Suppressor macrophage treated with lipopolysaccharide for 4 hours (primary cell): ENCODE measurements around the gene SLC16A2.

Experiments used
- DNase-seq: peaks from one replicate; pipeline ENCODE4 v3.0.0-alpha.2; 2020

The SLC16A2 gene

GRCh38 chrX:74421036-74421739 lies at the start of gene SLC16A2:
TSS of gene SLC16A2 (plus strand) at chrX:74421493. CDS start at chrX:74421638, 145 bp downstream.
- DNase-seq = peak; percentile 14

GRCh38 chrX:74372272-74372671 lies 49.0 kb upstream of the SLC16A2 start:
- no peak for DNase-seq

DNA sequence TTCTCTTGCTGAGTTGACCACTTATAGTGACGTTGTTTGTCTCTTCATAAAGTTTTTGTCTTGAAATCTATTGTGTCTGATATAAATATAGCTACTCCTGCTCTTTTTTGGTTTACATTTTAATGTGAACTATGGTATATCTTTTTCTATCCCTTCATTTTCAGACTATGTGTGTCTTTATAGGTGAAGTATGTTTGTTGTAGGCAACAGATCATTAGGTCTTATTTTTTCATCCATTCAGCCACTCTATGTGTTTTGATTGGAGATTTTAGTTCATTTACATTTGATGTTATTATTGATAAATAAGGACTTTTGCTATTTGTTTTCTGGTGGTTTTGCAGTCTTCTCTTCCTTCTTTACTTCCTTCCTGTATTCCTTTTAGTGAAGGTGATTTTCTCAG lies 44.0 kb upstream of the SLC16A2 start:
- no peak for DNase-seq

GRCh38 chrX:74382613-74383012 lies 38.7 kb upstream of the SLC16A2 start:
- peak; percentile 83 for DNase-seq

DNA sequence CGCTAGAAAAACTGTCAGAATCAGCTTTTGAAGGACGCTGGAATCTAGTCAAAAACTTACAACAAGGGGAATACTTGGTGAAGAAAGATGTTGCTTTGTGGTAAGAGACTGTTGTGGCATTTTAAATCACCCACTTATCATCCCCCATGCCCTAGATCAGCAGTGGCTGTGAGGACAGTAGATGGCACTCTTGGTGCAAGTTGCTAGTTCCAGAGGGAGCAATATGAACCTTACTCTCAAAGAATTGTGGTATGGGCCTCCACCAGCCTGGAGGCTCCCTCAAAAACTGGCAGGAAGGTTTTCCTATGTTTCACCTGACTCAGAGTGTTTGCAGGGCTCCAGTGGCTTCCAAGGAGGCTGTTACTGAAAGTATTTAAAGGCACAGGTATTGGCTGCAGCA lies 37.7 kb upstream of the SLC16A2 start:
- DNase-seq = peak; percentile 30

DNA sequence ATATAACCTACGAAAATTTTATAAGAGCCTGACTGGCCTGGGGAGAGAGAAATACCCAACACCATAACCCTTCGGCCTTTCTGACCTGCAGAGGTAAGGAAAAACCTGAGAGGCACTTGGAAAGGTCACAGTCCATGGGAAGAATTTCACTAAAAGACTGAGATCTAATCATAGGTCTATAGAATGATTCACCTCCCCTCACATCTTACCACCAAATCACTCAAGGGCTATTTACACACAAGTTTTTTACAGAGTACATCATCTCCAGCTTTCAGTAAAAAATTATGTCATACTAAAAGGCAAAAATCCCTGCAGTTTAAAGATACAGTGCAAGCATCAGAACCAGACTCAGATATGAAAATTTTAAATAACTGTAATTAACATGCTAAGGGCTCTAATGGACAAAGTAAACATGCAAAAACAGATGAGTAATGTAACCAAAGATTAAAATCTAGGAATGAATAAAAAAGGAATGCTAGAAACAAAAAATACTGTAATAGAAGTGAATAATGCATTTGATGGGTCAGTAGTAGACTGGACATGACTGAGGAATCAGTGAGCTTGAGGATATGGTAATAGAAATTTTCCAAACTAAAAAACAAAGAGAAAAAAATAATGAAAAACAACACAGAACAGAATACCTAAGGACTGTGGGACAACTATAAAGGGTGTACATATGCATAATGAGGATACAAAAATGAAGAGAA lies 32.1 kb upstream of the SLC16A2 start:
- DNase-seq = no peak

DNA sequence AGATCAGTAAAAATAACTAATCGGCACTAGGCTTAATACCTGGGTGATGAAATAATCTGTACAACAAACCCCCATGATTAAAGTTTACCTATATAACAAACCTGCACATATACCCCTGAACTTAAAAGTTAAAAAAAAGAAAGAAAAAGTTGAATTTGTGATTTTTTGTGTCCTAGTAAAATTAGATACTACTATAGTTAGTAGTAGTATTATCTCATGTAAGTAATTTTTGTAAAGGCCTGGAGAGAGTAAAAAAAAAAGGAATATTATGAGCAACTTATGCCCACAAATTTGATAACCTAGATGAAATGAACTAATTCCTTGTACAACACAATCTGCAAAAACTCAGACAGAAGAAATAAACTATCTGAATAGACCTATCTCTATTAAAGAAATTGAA lies 25.7 kb upstream of the SLC16A2 start:
- no peak for DNase-seq

DNA sequence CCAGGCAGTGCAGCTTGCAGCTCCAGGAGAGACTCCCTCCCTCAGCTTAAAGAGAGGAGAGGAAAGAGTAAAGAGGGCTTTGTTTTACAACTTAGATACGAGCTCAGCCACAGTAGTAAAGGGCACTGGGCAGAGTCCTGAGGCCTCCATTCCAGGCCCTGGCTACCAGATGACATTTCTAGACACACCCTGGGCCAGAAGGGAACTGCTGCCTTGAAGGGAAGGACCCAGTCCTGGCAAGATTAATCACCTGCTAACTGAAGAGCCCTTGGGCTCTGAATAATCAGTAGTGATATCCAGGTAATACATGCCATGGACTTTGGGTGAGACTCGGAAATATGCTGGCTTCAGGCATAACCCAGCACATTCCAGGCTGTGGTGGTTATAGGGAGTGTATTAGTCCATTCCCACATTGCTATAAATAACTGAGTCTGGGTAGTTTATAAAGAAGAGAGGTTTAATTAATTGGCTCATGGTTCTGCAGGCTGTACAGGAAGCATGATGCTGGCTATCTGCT lies 15.3 kb upstream of the SLC16A2 start:
- no peak for DNase-seq

DNA sequence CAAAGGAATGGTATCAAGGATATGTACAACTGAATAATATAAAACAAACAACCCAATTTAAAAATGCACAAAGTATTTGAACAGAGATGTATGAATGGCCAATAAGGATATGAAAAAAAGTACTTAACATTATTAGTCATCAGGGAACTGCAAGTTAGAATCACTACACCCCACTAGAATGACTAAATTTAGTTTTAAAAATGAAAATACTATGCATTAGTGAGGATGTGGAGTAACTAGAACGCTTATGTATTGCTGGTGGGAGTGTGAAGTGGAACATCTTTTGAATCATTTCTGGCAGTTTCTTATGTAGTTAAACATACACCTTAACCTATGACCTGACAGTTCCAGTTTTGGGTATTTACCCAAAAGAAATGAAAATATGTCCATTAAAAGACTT lies 13.0 kb upstream of the SLC16A2 start:
- DNase-seq = no peak

- no peak for DNase-seq
Observed at GRCh38 chrX:74419864-74420195, 1.5 kb upstream of the SLC16A2 start.

DNA sequence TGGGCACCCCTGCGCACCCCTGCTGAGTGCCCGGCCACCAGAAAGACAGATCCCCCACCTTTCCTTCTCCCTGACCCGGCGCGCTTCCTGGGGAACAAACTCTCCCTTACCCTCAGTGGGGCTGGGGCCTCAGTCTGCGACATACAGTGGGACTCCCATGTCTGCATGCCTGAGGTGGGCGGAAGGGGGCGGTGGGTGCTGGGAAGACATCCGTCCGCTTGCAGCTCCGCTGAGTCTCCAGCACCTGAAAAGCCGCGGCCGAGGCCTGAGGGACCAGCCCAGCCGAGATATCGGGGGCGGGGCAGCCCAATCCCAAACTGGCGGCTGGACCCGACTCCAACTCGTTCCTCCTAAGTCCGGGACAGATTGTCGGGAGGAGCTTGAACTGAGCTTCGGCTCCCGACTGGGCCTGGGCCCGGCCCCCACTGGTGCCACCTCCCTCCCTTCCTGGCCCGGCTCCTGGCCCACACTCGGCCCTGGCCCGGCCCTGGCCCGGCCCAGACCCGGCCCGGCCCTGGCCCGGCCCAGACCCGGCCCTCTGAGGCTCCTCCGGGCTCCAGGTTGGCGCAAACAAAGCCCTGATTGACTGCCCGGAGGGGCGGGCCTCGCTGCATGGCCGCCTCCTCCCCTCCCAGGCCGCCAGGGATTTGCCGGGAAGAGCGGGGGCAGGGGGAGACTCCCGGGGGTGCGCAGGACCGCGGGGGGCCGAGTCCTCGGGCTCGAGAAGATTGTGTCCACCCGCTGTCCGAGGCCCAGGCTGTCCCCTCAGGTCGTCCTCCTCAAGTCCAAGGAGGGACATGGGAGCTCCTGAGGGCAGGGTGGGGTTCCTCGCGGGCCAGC lies 877 bp upstream of the SLC16A2 start:
- no peak for DNase-seq

- no peak for DNase-seq
Observed at GRCh38 chrX:74421740-74422352, 553 bp downstream of the SLC16A2 start.

DNA sequence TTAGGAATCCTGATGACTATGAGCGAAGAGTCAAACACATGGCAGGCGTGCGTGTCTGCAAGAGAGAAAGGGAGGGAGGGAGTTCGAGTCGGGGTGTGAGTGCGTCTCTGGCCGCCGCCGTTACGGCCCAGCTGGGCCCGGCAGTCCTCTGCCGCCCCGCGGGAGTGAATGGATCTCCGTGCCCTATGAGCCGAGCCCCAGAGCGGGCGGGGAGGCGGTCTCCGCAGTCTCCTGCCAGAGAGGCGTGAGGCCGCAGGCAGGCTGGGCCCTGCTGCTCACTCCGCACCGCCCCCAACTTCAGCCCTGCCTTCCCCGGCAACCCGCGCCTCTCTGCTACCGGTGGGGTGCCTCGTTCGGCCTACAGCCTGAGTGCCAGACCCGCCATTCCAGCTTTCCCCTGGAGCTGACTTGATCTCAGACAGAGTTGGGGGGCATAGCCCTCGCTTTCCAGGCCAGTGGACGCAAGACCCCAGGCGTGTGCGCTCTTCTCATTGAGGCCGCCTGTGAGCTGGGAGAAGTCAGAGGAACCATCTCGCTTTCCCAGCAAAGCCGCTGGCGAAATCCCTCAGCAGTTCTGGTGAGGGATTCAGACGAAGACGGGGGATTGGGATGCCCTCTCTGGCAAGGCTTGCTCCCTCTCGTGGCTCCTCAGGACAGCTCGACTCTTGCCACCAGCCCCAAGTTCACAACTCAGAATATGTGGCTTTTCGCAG lies 1.4 kb downstream of the SLC16A2 start:
- peak; percentile 10 for DNase-seq

DNA sequence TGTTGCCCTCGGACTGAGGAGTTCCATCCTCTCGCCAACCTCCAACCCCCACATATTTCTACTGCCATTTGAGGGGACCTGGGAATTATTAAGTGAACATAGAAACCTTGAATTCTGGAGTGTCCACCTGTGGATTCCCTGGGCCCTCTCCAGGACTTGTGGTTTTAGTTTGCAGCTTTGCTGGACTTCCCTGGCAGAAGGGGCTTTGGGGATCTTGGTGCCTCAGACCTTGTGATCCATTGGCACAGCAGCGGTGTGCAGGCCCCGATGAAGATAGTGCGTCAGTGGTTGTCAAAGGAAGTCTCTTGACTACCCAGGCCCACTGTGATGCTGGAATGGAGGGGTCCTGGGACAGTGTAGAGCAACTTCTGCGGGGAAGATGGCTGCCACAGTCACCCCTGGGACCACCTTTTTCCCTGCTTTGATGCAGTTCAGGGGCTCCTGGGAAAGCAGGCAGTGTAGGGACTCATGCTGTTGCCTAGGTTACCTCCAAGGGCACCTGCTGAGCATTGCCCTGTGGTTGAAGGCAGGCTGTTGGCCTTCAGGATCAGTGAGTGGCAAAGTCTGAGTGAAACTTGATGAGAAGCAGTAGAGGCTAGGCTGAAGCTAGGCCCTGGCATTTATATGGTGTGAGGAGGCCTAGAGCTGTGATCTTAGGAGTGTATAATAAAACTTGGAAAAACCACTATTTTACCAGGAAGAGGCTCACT lies 2.2 kb downstream of the SLC16A2 start:
- no peak for DNase-seq

DNA sequence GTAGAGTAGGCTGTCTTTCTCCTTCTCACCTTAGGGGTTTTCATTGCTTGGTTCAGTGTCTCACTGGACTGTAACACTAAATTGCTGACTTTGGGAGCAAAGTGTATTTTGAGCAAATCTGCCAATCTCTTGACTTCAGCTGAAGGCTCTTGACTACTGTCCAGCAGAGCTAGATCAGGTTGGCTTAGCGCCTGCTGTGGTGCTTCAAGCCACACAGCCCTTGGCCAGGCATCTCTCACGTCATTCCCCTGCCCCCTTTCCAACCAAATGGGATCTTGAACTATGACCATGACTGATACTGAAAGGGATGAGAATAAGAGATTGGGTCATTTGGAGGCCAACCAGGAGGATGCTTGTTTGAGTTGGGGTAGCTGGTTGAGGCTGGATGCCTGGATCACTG lies 4.8 kb downstream of the SLC16A2 start:
- DNase-seq = no peak

DNA sequence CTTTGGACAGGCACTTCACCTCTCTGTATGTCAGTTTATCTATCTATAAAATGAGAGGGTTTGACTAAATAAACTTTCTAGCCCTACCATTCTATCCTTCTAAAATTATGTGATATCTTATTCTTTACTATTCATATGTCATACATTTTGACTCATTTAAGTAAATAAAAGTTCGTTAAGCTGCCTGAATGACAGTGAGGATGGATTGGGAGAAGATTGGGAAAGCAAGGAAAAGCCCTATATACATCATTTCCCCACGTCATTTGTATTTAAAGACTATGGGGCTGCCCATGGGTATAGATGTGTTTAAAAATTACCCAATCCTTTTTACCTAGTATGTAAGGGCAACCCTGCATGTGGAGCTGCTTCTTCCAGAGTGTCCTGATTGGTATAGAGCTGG lies 5.3 kb downstream of the SLC16A2 start:
- DNase-seq = no peak

- DNase-seq = no peak
Observed at GRCh38 chrX:74431797-74432196, 10.5 kb downstream of the SLC16A2 start.

DNA sequence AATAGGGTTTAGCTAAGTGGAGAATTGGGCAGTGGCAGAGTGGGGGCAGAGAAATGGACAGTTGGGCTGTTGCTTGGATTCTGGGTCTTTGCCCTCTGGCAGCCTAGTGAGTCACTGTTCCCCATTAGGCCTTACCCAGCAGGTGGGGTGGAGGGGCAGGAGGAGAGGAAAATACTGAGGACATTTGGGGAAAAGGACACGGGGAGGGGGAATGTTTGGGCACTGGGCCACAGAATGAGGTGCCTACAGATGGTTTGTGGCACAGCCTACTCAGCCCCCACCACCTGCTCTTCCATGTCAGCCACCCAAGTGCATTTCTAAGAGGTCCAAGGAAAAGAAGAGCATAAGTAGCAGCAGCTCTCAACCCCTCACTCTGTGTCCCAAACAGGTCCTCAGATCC lies 13.0 kb downstream of the SLC16A2 start:
- DNase-seq = no peak

DNA sequence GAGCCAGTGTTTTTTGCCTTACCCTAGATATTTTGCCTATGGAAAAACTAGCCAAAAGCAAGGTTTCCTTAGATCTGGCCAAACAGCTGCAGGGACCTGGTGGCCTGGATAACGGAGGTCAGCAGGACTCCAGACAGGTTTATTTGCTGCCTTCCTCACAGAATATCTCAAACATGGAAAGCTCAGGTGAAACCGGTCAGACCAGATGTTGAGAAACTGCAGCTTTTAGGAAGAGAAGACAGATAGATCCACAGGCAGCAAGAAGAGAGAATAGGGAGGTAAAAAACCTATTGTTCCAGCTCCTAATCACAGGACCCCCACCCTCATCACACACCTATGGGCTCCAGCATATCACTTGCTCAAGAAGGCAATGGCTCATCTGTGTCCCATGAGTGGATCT lies 16.2 kb downstream of the SLC16A2 start:
- no peak for DNase-seq

DNA sequence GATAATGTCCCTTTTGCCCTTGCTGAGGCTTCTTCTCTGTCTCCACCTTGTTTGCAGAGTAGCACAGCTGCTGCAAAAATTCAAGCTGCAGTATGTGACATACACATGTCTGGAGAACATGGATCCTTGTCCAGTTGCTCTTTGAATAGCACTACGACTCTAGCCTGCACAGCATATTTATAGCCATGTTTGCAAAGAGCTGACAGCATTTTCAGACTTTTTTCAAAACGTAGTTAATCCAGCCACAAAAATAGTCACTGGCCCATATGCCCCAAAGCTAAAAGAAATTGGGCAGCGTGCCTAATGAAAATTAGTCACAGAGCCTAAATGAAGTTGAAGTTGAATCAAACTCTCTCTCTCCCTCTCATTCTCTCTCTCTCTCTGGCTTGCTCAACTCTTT lies 17.5 kb downstream of the SLC16A2 start:
- no peak for DNase-seq

DNA sequence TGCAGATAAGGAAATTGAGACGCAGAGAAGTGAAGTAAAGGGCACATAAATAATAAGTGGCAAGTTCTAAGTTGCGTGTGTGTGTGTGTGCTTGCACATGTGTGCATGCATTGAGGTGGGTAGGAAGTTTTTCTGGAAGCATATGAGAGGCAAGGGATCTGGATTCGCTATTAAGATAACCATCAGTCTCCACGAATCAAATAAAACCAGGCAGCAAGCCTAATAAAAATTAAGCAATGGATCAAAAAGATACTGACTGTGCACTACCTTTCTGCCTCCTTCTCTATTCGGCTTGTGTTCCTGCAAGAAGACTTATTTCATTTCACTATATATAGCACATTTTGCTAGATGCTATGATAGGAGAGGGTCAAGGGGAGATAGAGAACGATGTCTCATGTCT lies 23.8 kb downstream of the SLC16A2 start:
- no peak for DNase-seq

DNA sequence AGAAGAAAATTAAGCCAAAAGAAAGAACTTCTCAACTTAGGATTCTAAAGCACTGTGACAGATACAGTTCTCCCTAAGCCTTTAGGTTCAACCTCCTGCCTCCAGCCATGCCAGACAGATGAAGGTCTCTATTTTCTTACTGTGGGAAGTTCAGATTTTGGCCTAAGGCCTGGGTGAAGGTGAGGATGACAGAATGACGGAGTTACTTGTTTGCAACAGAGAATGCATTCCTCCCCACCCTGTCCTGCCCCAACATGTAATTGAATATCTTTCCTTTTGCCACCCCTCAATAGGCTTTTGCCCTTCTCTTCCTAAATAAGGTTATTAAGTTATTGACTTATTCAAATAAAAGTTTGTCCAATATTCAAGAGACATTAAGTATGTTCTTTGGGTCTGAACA lies 25.6 kb downstream of the SLC16A2 start:
- no peak for DNase-seq
